GM23338 (cell line): ENCODE data around the gene LINGO1. TPM values are rescaled to one million over a fixed set of nuclear protein-coding genes. Genes with fewer than 3 reads are reported as not detected.

Experiments
- ATAC-seq: fragments of 200-7000 bp; cut with Tn5 transposase; 3 replicates; pipeline ENCODE4 v1.9.1; 2020
- DNase-seq: peaks from one replicate; pipeline ENCODE4 v3.0.0-alpha.2; 2015; ENCODE audit warnings: low spot score
- H2AFZ ChIP-seq: fragments of 200-600 bp; sonication (generic); 2 replicates; pipeline ENCODE4 v1.8.0; 2016; ENCODE audit warnings: antibody characterized with exemption, mild to moderate bottlenecking, moderate library complexity
- H3F3A ChIP-seq: fragments of 200-600 bp; sonication (generic); replicated peaks from 2 replicates; pipeline ENCODE4 v1.8.0; 2017; ENCODE audit warnings: antibody characterized with exemption, mixed run types, low read depth
- H3K27ac ChIP-seq: fragments of 200-600 bp; sonication (generic); 2 replicates; pipeline ENCODE4 v1.6.1; 2016; ENCODE audit warnings: low read depth
- H3K27me3 ChIP-seq: fragments of 200-600 bp; sonication (generic); 2 replicates; pipeline ENCODE4 v1.8.0; 2016; ENCODE audit warnings: mild to moderate bottlenecking, mixed run types, moderate library complexity; ENCODE audit not compliant: insufficient read depth
- H3K36me3 ChIP-seq: fragments of 200-600 bp; sonication (generic); 2 replicates; pipeline ENCODE4 v1.8.0; 2016; ENCODE audit warnings: mild to moderate bottlenecking; ENCODE audit not compliant: insufficient read depth
- H3K4me1 ChIP-seq: fragments of 200-600 bp; sonication (generic); 2 replicates; pipeline ENCODE4 v1.8.0; 2016; ENCODE audit warnings: mild to moderate bottlenecking, moderate library complexity; ENCODE audit not compliant: insufficient read depth
- H3K4me2 ChIP-seq: fragments of 200-600 bp; sonication (generic); 2 replicates; pipeline ENCODE4 v1.7.1; 2017; ENCODE audit warnings: mixed run types
- H3K4me3 ChIP-seq: fragments of 200-600 bp; sonication (generic); 2 replicates; pipeline ENCODE4 v1.6.1; 2016; ENCODE audit warnings: mixed run types
- H3K79me2 ChIP-seq: fragments of 200-600 bp; sonication (generic); replicated peaks from 2 replicates; pipeline ENCODE4 v1.8.0; 2017; ENCODE audit warnings: mild to moderate bottlenecking; ENCODE audit not compliant: insufficient read depth
- H3K9me2 ChIP-seq: fragments of 200-600 bp; sonication (generic); 2 replicates; pipeline ENCODE4 v1.8.0; 2017; ENCODE audit not compliant: insufficient read depth
- H4K20me1 ChIP-seq: fragments of 200-600 bp; sonication (generic); replicated peaks from 2 replicates; pipeline ENCODE4 v1.8.0; 2017; ENCODE audit warnings: mild to moderate bottlenecking; ENCODE audit not compliant: insufficient read depth
- H3K27ac Mint-ChIP-seq: 2 replicates; pipeline ENCODE4 v1.8.0; 2020; ENCODE audit warnings: inconsistent platforms, mild to moderate bottlenecking, moderate library complexity, mixed read lengths
- H3K27me3 Mint-ChIP-seq: 3 replicates; pipeline ENCODE4 v1.8.0; 2022; ENCODE audit warnings: low read depth, mild to moderate bottlenecking, moderate library complexity, mixed read lengths, inconsistent platforms; ENCODE audit not compliant: insufficient read depth, poor library complexity
- H3K36me3 Mint-ChIP-seq: 3 replicates; pipeline ENCODE4 v1.8.0; 2021; ENCODE audit warnings: low read depth, mild to moderate bottlenecking, inconsistent platforms, moderate library complexity, mixed read lengths
- H3K4me1 Mint-ChIP-seq: 3 replicates; pipeline ENCODE4 v1.8.0; 2020; ENCODE audit warnings: mild to moderate bottlenecking, inconsistent platforms, mixed read lengths
- H3K4me3 Mint-ChIP-seq: 3 replicates; pipeline ENCODE4 v1.8.0; 2021; ENCODE audit warnings: moderate library complexity, mild to moderate bottlenecking, inconsistent platforms, mixed read lengths
- H3K9me3 Mint-ChIP-seq: 3 replicates; pipeline ENCODE4 v1.8.0; 2020; ENCODE audit warnings: moderate library complexity, mild to moderate bottlenecking, inconsistent platforms, mixed read lengths
- CREB1 ChIP-seq: fragments of 250-450 bp; sonication (Bioruptor Pico); IDR thresholded peaks from 2 replicates; pipeline ENCODE4 v1.5.0; 2020; ENCODE audit warnings: low read depth, mild to moderate bottlenecking, moderate library complexity
- EZH2 ChIP-seq: fragments of 200-600 bp; sonication (generic); IDR thresholded peaks from one replicate; pipeline ENCODE4 v1.8.0; 2017; ENCODE audit warnings: antibody characterized with exemption, mild to moderate bottlenecking, low read depth; ENCODE audit not compliant: unreplicated experiment
- JUNB ChIP-seq: IDR thresholded peaks from one replicate; pipeline ENCODE4 v1.6.1; 2016; ENCODE audit warnings: antibody characterized with exemption; ENCODE audit not compliant: unreplicated experiment
- NANOG ChIP-seq: IDR thresholded peaks from 2 replicates; pipeline ENCODE4 v1.6.1; 2016; ENCODE audit warnings: antibody characterized with exemption, borderline replicate concordance
- POLR2AphosphoS5 ChIP-seq: IDR thresholded peaks from 2 replicates; pipeline ENCODE4 v1.6.1; 2016; ENCODE audit warnings: antibody characterized with exemption, low read depth
- REST ChIP-seq: IDR thresholded peaks from one replicate; pipeline ENCODE4 v1.6.1; 2018; ENCODE audit warnings: antibody characterized with exemption; ENCODE audit not compliant: unreplicated experiment
- STAT1 ChIP-seq: IDR thresholded peaks from one replicate; pipeline ENCODE4 v1.6.1; 2016; ENCODE audit warnings: antibody characterized with exemption; ENCODE audit not compliant: unreplicated experiment
- ZNF114 ChIP-seq: fragments of 250-450 bp; sonication (Bioruptor Pico); IDR thresholded peaks from 2 replicates; pipeline ENCODE4 v1.5.0; 2020; ENCODE audit warnings: mild to moderate bottlenecking, moderate library complexity
- ZNF331 ChIP-seq: fragments of 250-450 bp; sonication (Bioruptor Pico); IDR thresholded peaks from 2 replicates; pipeline ENCODE4 v1.5.0; 2020; ENCODE audit warnings: low read depth, mild to moderate bottlenecking, moderate library complexity
- ZNF462 ChIP-seq: fragments of 250-450 bp; sonication (Bioruptor Pico); IDR thresholded peaks from 2 replicates; pipeline ENCODE4 v1.5.0; 2020; ENCODE audit warnings: mild to moderate bottlenecking, moderate library complexity
- polyA plus RNA-seq: library from polyadenylated mRNA; unstranded; fragments of >200 nt; fragmentation: Nextera tagmentation; extraction: Ambion mirVana; gene quantifications from 2 replicates; pipeline ENCODE4 v1.2.1, GENCODE V29; 2016
- total RNA-seq: library from RNA; depleted of rRNA; stranded (reverse); fragments of >200 nt; shearing (Covaris generic); gene quantifications from 2 replicates; pipeline ENCODE4 v1.2.3, GENCODE V29; 2014

Gene LINGO1
- total and polyA plus RNA-seq, 2 experiments from 2014 or later = 16.9 to 63.1 TPM

GRCh38 chr15:77574521-77575202 lies 58.0 kb downstream of the LINGO1 start (continued):
- TF ChIP-seq ZNF462 (CRISPR knock-in tag) (no peak), STAT1 (no peak), JUNB (no peak)

GRCh38 chr15:77573802-77574201 lies 58.9 kb downstream of the LINGO1 start:
- H3F3A ChIP-seq = 0 out of 2 replicates have a peak, but pooled peaks cover 6% of the 10 kb centered on the region
- Mint-ChIP-seq H3K27me3 (peaks cover 16% of the 10 kb centered on the region), H3K4me1 (peaks cover 21% of the 10 kb centered on the region), H3K36me3 (no peaks in the 10 kb centered on the region), H3K9me3 (no peaks in the 10 kb centered on the region), H3K4me3 (no peak overlapping the region), H3K27ac (no peak overlapping the region)
- H2AFZ ChIP-seq = no peak overlapping the region
- H3K27ac ChIP-seq = no peak overlapping the region
- ATAC-seq = no peak
- no peak overlapping the region for H3K4me3 ChIP-seq
- no peaks in the 10 kb centered on the region for H3K79me2 ChIP-seq
- no peak overlapping the region for H3K4me2 ChIP-seq
- no peaks in the 10 kb centered on the region for H3K36me3 ChIP-seq
- no peak for DNase-seq
- no peaks in the 10 kb centered on the region for H3K27me3 ChIP-seq
- H4K20me1 ChIP-seq = no peaks in the 10 kb centered on the region
- H3K9me2 ChIP-seq = no peaks in the 10 kb centered on the region
- peaks cover 15% of the 10 kb centered on the region for H3K4me1 ChIP-seq
- TF ChIP-seq EZH2 = no peak
- no peak for TF ChIP-seq STAT1
- TF ChIP-seq NANOG = no peak
- TF ChIP-seq ZNF331 = no peak
- no peak for TF ChIP-seq POLR2AphosphoS5
- no peak for TF ChIP-seq CREB1
- no peak for TF ChIP-seq ZNF114
- TF ChIP-seq REST = no peak
